Stimulated activated CD4-positive, alpha-beta T cell treated with anti-CD3 and anti-CD28 coated beads, Interleukin-12 subunit alpha, Interleukin-12 subunit beta, amount 100 ng/mL, for 24 hours (primary cell): ENCODE data around the gene ZNRF1.
"Not testable (repeated sequence)": the region's sequence is repeated elsewhere in the genome, so short reads cannot be mapped to it uniquely, and the experiment has no call there.

Experiments used
- DNase-seq, 2 experiments: peaks; one replicate each; pipeline ENCODE4 v3.0.0-alpha.2; 2020; ENCODE audit warnings: low read depth in 2 of 2

The ZNRF1 gene

GRCh38 chr16:75112734-75113491 lies 114.1 kb downstream of the ZNRF1 start:
- no peak for DNase-seq

- DNase-seq, result no peak
Observed at GRCh38 chr16:75113541-75114121, 114.8 kb downstream of the ZNRF1 start.

DNA sequence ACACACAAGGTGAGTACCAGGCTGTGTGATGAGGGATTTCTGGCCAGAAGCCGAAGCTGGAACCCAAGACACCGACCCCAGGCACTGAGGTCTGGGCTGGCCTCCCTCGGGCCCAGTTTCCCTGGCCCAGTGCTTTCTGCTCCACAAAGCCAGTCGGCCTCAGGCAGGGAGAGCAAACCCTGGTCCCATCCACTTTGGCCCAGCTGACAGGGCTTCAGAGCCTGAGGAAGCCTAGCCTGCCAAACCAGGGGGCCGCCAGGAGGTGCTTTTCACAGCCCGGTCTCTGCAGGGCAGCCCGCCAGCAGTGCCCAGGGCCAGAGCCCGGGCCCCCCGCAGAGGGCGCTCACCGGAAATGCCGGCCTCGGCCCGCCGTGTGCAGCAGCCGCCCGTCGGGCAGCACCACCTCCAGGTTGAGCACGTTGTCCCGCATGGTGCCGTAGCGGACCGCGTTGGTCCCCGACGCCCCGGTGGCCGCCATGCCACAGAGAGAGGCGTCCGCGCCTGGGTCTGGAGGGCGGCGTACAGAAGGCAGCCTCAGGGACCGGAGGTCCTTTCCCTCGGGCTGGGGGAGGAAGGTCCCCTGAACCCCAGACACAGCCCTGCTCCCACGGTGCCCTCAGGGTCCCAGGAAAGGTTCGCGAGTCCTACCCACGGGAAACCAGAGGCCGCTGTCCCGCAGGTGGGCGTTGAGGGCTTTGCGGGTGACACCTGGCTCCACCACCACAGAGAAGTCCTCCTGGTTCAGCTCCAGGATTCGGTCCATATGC lies 115.5 kb downstream of the ZNRF1 start:
- no peak for DNase-seq

DNA sequence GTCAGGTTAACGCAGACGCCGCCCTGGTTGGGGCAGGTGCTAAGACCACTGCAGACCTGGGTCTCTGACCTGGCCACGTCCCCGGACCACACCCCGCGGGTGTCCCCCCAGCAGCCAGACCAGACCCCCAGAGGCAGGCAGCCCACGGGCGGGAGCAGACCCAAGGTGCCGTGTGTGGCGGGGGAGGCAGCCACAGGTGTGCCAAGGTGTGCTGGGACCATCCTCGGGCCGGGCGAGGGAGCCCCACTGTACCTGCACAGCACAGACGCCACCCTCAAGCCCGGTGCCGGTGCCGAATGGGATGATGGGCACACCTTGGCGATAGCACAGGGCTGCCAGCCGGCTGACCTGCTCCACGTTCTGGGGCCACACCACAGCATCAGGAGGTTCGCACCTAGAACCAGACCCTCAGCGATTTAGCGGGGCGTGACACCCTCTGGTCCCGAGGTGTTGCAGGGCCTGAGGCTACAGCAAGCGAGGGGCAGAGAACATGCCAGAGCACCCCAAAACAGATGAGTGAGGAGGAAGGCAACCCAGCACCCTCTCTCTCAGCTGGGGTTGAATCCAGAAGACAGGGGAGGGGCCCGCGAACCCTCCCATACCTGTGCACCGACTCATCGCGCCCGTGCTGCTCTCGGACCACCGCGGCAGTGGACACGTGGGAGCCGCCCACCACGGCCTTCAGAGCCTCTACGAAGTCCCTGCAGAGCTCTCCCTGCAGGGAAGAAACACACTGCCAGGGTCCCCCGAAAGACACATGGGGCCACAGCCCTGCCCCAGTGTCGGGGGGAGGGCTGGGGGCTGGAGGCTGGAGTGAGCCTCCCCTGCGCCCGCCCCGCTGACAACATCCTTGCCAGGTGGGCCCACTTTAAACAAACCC lies 116.4 kb downstream of the ZNRF1 start:
- no peak for DNase-seq

- no peak for DNase-seq
Observed at GRCh38 chr16:75116081-75116910, 117.5 kb downstream of the ZNRF1 start, which contains the start of gene LDHD. Gene LDHD, minus strand, starts transcription at chr16:75116780. Its CDS starts 60 bp downstream, at chr16:75116720.

- no peak for DNase-seq
Observed at GRCh38 chr16:75116911-75117245, 118.1 kb downstream of the ZNRF1 start.

DNA sequence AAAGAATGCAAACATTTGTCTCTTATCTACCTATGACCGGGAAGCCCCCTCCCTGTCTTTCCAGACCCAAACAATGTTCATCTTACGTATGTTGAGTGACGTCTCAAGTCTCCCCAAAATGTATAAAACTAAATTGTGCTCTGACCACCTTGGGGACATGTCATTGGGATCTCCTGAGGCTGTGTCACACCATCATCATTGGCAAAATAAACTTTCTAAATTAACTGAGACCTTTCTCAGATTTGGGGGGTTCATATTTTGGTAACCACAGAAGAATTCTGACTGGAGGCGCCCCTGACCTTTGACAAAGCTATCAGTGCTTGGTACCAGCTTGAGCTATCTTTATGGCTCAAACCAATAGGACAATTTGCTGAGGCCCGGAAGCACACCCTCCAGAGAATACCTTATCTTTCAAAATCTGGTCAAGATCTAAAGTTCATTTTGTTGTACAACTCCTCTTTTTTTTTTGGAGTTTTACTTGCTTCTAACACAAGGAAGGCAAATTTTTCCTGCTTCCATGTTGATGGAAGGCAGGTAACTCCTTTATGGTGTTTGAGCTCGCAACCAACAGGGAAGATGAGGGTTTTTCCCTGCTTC lies 120.2 kb downstream of the ZNRF1 start:
- DNase-seq, result no peak

DNA sequence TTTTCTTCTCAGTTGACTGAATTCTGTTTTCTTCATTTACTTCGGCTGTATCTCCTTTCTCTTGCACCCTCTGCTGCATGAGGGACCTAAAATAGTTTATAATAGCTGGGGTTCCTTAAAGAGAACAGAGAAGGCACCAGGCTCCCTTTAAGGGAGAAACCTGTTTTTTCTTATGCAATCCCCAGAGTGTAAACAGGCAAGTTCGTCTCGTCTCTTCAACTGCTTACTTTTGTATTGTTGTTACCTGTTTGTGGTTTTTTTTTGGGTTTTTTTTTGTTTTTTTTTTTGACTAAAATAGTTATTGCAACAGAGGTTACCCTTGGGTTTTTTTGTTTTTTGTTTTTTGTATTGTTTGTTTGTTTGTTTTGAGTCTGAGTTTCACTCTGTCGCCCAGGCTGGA lies 121.4 kb downstream of the ZNRF1 start:
- no peak for DNase-seq

DNA sequence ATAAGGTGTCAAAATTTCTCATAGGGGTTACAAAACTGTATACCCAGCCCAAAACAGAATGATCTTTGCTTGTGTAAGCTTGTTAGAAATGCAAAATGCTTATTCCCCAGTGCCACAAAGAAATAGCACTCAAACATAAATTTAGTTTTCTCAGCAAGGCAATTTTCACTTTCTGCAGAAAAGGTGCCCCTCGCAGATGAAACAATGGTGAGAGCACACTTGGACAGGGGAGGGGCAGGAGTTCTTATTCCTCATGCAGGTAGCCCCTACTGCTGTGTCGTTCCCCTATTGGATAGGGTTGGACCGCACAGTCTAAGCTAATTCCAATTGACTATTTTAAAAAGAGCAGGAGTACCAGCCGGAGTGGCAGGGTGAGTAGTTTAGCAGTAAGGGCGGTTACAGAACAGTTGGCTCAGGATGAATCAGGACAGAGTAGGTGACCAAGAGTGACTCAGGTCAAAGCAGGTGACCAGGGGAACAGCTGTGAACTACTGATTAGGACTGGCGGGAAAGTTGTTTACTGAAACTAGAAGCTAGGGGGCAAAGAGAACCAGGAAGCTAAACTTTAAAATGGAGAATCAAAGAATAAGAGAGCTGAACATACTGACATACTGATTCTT lies 123.2 kb downstream of the ZNRF1 start:
- no peak for DNase-seq

GRCh38 chr16:75122609-75123008 lies 123.8 kb downstream of the ZNRF1 start:
- no peak for DNase-seq

- no peak for DNase-seq
Observed at GRCh38 chr16:75127713-75128415, 129.0 kb downstream of the ZNRF1 start.

GRCh38 chr16:75129421-75130149 lies 130.8 kb downstream of the ZNRF1 start:
- not testable (repeated sequence) for DNase-seq

- DNase-seq, result no peak
Observed at GRCh38 chr16:75130150-75130771, 131.4 kb downstream of the ZNRF1 start.

DNA sequence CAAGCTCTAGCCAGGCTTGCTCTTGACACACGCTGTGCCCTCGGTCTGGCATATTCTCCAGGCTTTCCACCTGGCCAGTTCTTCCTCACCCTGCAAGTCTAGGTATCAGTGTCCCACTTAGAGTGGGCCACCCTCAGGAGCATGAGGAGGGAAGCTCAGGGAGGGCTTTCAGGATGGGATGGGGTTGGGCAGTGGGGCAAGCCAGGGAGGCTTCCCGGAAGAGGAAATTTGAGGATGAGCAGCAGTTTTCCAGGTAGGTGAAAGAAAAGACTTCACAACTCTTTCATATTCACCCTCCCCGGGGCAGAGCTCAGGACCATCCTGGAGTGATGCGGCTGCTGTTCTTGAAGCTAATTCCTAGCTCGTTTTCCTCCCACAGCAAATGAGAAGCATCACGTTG lies 132.3 kb downstream of the ZNRF1 start:
- no peak for DNase-seq

DNA sequence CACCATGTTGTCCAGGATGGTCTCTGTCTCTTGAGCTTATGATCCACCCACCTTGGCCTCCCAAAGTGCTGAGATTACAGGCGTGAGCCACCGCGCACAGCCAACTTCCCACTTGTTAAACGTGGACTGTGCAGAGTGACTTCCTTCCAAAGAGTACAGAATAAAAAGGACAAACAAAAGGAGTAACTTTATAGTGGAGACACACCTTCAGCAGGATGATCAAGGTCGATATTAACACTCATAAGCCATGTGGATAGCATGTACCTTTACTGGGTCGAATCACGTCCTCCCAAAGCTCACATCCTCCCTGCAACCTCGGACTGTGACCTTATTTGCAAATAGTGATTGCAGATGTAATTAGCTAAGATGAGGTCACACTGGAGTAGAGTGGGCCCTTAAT lies 139.4 kb downstream of the ZNRF1 start:
- DNase-seq, result no peak

DNA sequence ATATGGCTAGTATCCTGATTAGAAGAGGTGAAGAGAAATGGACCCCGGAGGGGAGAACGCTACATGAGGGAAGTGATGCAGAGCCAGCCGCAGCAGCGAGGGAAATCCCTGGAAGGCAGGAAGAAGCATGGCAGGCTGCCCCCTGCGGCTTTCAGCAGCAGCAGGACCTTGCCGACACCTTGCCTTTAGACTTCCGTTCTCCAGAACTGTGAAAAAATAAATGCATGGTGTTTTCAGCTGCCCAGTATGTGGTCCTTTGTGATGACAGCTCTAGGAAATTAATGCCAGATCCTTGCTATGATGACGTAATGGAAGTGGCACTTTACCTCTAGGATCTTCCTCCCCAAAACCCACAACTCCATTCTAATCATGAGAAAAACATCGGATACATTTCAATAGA lies 139.8 kb downstream of the ZNRF1 start:
- no peak for DNase-seq

DNA sequence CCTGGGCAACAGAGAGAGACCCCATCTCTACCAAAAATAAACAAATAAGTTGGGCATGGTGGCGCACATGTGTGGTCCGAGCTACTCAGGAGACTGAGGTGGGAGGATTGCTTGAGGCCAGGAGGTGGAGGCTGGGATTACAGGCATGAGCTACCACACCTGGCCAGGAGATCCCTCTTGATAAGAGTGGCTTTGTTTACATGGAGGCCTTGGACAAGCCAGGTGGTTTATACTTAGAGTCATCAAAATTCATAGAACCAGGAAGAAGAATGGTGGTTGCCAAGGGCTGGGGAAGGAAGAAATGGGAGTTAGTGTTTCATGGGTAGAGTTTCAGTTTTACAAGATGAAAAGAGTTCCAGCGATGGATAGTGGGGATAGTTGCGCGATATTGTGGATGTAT lies 140.7 kb downstream of the ZNRF1 start:
- DNase-seq, result no peak

DNA sequence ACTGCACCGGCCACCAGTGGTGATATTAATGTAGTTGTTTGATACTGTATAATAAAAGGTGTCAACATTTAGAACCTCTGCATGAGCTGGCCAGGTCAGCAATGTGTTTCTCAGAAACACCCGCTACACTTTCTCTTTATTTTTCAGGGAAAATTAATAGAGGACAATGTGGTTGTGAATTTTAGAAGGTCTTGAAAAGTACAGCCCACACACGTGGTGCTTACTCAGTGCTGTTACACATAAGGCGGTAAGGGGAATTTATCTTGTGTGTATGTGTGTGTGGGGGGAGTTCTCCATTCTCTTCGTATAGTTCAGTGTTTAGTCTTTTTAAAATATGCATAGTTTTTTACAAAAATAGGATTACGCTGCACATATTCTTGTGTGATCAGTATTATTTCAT lies 145.1 kb downstream of the ZNRF1 start:
- DNase-seq, result no peak

DNA sequence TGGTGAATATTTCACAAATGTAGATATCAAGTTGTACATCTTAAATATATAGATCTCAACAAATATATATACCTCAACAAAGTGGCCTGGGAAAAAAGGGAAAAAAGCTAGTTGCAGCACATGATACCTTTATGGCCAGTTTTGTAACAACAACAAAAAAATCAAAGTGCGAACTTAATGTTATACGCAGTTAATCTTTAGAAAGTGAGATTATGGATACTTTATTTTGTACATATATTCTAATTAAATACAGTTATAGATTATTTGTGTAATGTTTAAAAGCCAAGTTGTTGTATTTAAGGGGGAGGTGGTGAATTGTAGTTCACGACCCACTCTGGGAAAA lies 149.1 kb downstream of the ZNRF1 start:
- DNase-seq, result no peak
